GM21360 (cell line): ENCODE data around the gene ARSG.

Experiments
- ATAC-seq: cut with Tn5 transposase; IDR thresholded peaks from one replicate; pipeline ENCODE4 v1.9.1; 2021; ENCODE audit warnings: mild to moderate bottlenecking, moderate library complexity; ENCODE audit not compliant: unreplicated experiment

ARSG gene

DNA sequence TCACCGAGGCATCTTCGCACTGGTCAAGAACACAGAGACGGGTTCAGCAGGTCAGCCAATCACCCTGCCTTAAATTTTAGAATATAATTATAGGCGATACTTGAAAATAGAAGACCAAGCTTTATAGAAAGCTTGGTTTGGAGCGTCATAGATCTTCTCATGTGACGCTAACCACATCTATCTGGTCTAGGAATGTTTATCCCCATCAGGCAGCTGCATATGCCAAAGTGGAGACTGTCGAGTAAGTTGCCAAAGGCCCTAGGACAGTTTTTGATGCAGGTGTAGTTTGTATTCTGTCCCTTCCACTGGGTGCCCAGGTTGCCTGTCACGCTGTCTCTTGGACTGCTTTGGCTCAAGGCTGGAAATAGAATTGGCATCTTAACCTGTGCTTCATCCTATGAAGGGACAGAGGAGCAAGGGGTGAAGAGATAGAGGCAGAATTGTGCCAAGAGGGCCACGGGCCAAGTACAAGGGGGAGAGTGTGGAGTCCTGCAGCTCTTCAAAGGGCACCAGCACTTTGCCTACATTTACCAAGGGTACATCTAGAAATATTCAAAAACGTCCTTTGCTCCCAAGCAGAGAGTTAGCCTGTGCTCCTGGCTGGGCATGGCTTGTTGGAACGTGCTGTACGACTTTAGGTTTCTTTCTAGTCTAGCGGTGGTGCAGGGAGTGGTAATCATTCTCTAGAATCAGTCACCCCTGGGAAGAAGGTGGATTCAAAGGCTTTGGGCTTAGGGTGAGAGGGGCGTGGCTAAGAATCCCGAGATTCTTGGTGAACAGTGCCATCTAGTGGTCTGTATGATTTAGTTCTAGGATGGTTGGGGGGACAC, 171.3 kb downstream of the ARSG start:
- peak; percentile 39 for ATAC-seq

DNA sequence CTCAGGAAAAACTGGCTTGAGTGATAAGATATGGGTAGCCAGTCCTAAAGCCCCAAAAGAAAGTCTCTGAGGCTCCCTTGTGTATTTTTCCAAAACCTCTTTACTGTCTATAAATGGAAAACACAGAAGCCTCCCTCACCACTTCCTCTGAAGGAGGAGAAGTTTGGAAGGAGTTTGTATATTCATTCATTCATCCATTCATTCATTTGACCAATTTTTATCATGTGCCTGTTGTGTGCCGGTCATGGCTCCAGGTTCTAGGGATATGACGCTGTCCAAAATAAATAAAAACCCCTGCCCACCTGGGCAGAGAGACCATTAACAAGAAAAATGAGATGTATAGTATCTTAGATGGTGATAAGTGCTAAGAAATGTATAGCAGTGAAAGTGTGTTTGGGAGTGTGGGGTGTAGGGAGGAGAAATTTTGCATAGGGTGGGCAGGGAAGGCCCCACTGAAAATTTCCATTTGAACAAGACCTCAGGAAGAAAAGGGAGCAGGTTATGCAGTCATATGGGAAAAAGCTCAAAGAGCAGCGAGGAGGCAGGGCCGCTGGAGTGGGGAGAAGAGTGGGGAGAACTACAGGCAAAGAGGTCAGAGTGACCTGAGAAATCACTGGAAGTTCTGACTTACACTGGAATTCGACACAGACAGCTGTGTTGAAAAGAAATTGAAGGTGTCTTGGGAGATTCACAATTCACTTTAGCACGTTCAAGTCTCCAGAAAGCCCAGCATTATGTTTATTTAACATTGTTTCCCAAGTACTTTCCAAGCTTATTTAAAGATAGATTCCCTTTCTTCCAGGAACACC, 172.1 kb downstream of the ARSG start:
- ATAC-seq: no peak

DNA sequence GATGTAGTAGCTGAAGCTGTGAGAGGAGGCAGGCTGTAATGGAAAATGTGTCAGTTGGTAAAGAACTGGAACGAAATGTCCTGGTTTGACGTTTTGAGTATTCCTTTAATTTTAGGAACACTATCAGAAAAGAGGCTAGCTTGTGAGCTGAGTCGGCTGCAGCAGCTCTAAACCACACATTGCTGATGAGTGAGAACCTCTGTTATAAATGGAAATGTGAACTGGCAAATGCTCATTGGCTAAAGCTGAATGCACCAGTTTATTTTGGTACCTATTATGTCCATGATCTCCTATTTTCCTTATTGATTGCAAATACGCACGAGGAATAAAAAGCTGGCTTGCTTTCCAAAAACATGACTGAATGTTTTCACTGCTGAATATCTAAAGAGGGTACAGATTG, 177.0 kb downstream of the ARSG start:
- ATAC-seq: no peak

DNA sequence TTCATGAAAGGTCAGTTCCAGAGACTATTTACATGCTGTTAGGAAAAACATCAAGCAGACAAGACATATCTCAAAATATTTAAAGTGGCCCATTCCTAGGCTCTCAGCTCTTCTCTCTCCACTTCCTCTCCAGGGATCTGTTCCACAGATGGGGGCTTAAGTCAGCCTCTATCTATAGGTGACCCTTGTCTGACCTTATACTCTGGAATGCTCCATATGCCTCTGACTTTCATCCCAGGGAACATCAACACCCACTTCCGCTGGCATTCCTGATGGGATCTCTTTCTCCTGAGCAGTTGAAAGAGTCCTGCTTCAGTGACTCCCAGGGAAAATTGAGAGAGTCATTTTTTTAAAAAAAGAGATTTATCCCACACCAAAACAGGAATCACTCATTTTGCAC, 177.5 kb downstream of the ARSG start:
- ATAC-seq: no peak
